ENCODE results near the gene TRDN.
"Not testable (repeated sequence)": the region's sequence is repeated elsewhere in the genome, so short reads cannot be mapped to it uniquely, and the experiment has no call there.

TRDN gene

DNA sequence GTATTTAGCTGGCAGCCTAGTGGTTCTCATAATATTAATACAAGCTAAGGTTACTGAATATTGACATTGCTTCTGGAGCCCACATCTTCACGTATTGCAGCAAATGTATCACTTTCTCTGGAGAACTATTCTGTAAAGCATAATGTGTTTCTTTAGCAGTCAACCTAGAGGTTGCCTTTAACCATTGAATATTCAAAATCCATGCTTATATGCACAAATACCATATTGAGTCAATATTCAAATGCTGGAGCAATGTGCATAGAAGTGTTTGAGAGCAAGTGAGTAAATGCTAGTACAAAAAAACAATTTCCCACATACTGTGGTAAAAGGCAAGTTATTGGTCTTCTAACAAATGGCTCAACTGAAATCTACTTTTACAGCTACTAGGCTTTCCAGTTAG lies 231.8 kb downstream of the TRDN start:
- DNase-seq (ENCODE audit: low spot score) = no peak

DNA sequence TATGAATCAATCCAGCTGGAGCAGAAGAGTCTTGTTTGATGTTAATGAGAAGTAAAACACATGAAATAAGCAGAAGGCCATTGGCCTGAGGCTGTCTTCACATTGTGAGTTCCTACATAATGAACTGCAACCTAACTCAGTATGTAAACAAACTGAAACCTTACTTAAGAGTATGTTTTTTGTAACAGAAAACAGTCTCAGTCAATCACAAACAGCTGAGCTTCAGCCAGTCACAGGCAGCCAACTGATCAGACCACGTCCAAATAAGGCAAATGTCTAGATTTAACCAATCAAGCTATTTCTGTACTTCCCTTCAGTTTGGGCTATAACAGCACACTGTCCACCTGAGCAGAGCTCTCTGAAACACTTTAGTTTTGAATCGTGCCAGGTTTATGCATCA lies 234.7 kb downstream of the TRDN start:
- DNase-seq (ENCODE audit: low spot score) = no peak

DNA sequence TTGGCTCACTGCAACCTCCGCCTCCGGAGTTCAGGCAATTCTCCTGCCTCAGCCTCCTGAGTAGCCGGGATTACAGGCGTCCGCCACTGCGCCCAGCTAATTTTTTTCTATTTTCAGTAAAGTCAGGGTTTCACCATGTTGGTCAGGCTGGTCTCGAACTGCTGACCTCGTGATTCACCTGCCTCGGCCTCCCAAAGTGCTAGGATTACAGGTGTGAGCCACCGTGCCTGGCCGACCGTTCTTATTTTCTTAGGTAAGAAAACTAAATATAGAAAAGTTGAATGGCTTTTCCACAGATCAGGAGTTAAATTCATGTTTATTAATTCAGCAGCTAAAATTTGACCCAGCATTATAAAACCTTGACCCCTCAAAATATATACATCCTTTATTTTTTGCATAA lies 238.7 kb downstream of the TRDN start:
- DNase-seq (ENCODE audit: low spot score) = no peak

DNA sequence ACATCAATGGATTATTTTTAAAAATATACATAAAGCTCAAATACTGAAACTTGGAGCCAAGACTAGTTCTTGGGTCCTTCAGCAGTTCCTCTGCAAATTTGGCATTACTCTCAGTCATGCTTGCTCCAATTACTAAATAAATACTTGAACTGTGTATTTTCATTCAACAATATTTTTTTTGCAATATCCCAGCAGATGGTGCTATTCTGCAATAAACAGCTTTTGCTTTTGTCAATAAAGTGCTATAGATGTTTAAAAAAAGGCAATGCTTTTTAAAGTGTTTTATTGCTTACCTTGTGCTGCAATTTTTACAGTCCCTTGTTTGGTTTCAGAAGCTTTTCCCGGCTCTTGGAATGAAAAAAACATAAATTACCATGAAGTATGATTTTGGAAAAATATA lies 243.4 kb downstream of the TRDN start:
- DNase-seq (ENCODE audit: low spot score) = no peak

DNA sequence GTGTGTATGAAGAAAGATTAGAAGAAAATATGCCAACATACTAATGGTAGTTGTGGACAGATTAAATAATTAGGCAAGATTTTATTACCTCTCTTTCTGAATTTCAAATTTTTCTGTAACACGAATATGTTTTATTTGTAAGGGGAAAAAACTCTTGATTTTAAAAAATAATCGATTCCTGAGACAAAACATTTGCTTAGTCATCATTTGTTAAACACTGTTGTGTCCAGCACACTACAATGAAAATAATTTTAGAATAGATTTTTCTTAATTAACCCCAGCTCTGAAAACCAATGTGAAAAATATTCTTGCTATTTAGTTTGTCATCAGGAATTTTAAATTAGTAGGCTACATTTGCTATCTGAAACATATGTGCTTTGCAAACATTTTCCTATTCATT lies 253.0 kb downstream of the TRDN start:
- no peak for DNase-seq (ENCODE audit: low spot score)

DNA sequence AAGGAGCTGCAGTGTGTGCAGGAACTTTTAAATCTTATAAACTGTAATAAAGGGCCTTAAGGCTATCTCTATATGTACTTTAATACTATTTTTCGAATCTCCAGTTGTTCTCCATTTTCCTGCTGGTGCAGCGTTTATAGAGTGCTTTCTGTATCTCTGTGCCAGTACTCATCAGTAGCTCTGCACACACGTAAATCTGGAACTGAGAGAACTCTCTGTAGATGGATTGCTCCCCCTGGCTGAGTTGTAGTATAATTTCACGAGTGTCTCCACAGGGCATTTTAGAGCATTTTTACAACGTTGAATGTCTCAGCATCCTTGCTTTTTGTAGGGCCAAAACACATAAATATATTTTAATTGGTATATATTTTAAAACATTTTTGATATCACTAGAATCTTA lies 256.5 kb downstream of the TRDN start:
- no peak for DNase-seq (ENCODE audit: low spot score)

DNA sequence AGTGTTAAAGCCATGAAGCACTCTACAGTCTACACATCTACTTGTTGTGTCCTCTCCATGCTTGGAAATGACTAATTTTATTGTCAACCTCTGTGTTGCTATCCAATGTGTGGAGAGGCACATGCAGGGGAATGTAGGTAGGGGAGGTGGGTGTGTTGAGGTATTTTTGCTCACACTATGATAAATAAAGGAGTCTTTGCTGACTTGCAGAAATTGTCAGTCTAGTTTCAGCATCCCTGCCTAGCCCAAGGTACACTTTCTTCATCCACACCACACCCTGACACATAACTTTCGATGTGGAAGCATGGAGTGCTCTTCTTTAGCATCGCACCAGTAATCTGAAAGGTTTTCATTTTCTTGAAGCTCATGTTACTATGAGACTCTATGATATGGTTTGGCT lies 264.0 kb downstream of the TRDN start:
- no peak for DNase-seq (ENCODE audit: low spot score)

DNA sequence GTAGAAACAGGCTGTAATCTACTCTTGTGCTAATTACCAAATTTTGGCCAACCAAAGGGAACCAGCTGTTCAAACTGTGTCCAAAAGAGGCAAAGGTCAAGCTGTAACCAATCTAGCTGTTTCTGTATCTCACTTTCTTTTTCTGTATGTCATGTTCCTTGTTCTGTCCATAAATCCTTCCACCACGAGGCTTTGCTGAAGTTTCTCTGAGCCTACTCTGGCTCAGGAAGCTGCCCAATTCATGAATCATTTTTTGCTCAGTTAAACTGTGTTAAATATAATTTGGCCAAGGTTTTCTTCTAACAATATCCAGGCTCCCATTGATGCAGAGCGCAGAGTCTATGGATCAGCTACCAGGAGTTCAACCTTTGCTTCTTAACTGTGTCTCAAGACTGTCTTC lies 272.8 kb downstream of the TRDN start:
- no peak for DNase-seq (ENCODE audit: low spot score)

DNA sequence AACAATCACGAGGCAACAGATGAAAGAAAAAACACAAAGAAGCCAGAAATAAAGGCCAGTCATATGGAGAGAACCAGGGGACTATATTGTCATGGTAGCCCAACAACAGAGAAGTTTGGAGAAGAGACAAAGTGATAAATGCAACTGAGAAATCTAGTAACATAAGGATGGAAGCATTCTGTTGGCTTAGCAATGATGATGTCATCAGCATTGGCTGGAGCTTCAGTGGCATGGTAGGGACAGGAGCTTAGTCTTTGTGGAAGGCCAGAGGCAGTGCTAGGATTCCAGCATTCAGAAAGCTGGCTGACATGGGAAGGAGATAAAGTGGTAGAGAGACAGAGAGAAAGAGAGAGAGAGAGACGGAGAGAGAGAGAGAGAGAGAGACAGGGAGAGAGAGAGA lies 276.4 kb downstream of the TRDN start:
- no peak for DNase-seq (ENCODE audit: low spot score)

DNA sequence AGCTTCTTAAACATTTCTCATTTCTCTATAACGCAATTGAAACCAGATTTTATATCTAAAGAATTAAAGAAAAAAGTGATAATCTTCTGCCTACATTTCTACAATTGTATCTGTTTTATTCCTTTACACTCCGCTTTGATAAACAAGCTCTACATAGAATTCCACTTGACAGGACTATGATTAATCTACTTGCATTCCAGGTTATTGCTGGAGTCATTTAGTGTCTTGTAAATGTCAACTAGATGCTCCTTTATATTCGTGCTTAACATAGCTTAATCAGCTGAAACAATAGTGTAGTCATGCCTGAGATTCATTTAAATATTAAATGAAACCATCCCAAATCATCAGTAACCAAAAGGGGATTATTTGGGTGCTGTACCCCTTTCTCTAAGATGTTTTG lies 284.0 kb downstream of the TRDN start:
- DNase-seq (ENCODE audit: low spot score) = no peak

DNA sequence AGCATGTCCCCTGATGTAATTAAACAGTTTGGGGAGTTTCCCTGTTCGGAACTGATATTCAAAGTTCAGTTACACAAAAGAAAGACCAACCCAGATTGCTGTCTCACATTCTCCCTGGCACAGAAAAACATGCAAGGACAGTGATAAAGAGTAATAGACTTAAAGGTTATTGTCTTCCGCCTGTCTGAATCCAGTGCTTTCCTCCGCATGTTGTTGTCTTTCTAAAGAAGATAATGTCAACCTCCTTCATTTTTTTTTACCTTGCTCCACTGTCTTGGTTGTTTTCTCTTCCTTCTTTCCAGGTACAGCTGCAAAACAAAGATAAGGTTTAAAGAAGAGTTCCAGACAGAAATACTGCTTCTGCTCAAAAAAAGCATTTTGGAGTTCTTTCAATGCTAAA lies 284.5 kb downstream of the TRDN start:
- DNase-seq (ENCODE audit: low spot score) = no peak

DNA sequence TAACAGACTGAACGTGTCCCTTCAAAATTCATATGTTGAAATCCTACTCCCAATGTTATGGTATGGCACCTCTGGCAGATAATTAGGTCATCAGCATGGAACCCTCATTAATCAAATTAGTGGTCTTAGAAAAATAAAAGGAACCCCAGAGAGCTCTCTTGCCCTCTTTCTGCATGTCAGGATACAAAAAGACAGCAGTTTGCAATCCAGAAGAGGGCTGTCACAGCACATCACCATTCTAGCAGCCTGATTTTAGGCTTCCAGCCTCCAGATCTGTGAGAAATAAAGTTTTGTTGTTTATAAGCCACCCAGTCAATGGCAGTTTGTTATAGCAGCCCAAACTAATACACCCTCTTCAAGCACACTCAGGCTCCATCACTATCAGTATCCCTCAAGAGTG lies 292.9 kb downstream of the TRDN start:
- DNase-seq (ENCODE audit: low spot score) = no peak

DNA sequence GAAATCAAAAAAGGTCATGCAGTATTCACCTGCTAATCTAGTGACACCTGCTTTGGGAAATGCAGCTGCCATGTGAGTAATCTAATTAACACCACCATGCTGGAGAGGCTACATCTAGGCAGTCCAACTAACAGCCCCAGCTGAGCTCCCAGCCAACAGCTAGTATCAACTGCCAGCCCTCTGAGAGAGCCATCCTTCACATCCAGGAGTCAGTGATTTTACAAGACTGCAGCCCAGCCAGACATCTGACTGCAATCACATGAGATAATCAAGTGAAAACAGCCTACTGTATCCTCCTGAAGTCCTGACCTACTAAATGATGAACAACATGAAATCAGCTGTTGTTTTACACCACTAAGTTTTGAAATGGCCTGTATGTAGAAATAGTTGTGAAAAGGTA lies 298.4 kb downstream of the TRDN start:
- no peak for DNase-seq (ENCODE audit: low spot score)

DNA sequence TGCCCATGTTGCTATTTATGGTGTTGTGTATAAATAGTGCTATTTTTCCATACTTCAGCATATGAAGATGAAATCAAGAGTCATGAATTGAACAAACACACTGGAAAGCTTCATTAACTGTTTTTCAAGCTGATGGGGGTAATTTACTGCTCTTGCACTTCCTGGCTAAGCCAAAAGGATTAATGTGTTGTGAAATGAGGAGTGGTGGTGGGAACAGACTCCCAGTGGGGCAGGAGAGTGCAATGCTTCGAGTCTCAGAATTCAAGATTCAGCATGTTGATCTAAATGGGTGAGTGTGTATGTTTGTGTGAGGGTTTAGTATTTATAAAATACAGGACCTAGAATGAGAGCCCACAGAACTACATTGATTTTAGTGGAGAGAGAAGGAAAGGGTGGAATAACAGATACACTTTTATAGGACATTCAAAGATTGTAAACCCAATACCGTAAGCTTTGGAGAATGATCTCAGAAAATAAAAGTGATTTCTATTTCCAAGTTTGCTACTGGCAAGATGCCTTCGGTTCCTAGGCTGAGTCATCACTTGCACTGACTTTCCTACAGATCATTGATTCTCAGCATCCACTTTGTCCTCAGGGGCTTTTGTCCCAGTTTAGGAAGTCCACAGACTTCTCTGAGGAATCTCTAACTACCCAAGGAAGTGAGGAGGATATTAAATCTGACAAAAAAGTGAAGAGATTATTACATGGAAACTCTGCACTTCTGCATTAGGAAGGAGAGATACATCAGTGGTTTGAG lies 303.6 kb downstream of the TRDN start:
- DNase-seq (ENCODE audit: low spot score) = no peak

DNA sequence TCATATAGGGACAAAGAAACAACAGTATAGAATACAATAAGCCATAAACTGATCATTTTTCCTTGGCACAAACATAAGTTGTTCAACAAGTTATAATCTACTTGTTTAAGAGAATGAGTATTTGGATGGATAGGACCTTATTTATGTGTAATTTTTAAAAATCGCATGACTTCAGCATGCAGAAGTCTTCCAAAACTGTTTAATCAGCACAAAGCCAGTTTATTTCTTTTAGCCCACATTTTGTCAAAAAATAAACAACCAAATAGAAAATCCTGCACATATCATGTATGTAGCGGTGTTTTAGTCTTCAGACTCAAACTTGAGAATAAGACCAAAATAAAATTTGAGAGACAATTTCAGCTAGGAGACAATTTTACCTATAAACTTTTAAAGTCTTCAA lies 304.7 kb downstream of the TRDN start:
- DNase-seq (ENCODE audit: low spot score) = no peak

DNA sequence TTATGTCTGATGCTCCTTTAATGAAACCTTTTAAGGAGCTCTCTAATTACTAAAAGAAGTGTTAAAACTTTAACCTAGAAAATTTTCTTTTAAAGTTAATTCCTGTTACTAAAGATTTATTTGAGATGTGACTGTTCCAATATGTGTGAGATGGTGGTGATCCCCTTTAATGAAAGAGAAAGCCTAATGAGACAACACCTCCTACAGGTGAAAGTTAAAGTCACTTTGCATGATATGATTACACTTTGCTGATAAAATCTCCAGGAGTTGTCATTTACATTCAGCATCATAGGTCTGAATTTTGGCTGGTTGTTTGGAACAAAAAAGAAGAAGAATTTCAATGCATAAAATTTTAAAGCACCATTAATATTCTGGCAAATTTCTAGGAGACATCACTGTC lies 307.4 kb downstream of the TRDN start:
- DNase-seq (ENCODE audit: low spot score) = no peak

DNA sequence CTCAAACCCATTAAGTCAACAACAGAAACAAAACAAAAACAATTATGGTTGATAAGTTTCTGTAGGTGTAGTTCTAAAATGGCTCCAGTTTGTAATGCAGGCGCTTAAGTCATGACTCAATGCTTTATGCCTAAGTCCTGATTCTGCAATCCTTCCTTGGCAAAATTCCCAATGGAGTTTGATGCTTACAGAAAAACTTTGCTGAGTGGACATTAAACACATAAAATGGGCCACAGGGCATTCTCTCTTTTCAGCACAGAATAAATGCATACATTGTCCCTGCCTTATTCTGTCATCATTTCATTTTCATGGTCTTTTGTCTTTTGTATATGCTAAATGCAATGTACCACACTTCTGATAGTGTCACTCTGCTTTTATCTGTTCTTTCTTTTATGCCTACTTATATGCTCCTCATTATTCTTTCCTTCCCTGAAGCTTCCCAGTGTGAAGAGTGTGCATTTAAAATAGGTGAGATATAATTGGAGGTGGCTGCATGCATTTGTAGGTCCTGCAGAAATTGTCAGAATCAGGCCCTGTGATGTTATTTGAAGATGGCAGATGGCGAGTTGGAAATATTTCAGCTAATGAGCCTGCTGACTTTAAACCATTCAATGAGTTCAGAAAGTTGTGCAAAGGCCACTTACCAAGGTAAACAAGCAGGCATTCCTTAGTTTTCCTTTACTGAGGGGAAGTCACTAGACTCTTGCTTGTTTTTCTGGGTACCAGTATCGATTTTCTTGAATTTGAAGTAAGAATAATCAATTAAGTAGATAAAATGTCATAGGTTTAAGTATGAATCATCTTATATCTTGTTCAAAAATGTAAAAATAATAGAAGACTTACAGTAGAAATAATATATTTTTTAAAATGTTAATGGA lies 313.1 kb downstream of the TRDN start:
- no peak for DNase-seq (ENCODE audit: low spot score)

DNA sequence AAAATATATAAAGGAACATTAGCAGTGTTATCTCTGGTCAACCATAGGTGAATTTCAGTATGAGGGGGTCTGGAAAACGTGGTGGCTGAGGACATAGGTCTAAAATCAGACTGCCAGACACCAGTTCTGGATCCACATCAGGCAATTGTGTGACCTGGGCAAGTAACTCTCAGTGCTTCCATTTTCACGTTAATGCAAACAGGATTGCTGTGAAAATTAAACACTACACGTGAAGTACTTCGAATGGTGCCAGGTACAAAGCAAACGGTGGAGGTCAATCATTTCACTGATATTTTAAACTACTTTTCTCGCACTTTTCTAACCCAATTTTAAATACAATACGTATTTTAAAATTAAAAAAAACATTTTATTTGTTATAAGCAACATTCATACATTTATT lies 315.7 kb downstream of the TRDN start:
- DNase-seq (ENCODE audit: low spot score) = no peak

DNA sequence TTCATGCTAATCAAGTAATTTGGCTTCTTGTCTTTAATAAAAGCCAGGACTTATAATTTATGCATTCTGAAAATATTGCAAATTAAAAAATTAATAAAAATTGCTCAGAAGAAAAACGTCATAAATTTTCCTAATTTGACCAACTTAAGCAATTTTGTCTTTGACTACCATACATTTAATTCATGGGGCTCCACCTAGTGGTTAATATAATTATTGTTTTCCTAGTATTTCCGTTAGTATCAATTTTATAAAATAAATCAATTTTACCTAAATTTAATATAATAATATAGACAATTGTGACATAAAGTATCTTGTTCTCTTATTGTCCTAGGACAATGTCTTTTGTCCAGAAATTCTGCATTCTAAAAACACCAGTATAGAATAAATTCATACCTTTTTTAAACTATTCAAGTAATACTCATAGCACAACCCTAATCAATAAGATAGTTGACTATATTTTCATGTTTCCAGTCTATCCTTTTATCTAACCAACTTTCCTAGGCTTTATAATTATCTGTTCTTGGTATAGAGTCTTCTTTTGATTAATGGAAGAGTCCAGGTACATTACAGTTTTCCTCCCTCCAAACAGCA lies 319.9 kb downstream of the TRDN start:
- no peak for DNase-seq (ENCODE audit: low spot score)

DNA sequence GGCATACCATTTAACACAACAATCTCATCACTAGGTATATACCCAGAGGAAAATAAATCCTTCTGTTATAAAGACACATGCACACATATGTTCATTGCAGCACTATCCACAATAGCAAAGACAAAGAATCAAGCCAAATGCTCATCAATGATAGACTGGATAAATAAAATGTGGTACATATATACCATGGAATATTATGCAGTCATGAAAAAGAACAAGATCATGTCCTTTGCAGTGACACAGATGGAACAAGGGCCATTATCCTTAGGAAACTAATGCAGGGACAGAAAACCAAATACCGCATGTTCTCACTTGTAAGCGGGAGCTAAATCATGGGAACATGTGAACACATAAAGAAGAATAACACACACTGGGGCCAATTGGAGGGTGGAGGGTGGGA lies 322.3 kb downstream of the TRDN start:
- not testable (repeated sequence) for DNase-seq (ENCODE audit: low spot score)

DNA sequence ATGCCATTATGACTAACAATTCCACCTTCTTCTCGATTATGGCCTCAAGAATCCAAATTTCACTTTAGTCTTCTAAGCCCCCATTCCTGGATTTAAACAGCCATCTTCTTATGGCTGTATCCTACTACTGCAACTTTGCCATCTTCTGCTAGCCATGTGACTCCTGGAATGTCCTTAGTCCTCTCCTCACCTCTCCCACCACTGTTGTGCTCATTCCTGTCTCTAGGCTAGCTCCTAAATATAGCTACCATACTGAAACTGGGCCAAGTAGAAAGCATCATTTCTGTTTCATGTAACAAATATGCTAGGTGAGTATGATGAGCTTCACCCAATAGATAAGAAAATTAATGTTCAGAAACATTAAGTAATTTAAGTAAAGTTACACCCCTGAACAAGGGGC lies 327.6 kb downstream of the TRDN start:
- no peak for DNase-seq (ENCODE audit: low spot score)

DNA sequence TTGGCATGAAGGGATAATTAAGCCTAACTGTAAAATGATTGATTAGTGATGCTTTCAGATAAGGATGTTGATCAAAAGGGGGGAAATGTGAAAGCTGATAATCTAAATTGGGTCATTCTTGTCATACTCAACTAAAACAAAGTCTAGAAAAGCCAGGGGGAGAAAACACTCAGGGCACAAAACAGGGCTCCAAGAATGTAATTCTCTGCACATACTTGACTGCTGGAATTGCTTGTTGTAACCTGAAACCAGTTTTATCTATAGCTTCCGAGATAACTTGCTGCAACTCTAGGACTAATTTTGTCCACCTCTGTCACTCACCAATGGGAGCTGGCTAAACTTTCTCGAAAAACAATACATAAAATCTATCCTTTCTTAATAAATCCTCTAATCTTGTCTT lies 330.4 kb downstream of the TRDN start:
- no peak for DNase-seq (ENCODE audit: low spot score)

DNA sequence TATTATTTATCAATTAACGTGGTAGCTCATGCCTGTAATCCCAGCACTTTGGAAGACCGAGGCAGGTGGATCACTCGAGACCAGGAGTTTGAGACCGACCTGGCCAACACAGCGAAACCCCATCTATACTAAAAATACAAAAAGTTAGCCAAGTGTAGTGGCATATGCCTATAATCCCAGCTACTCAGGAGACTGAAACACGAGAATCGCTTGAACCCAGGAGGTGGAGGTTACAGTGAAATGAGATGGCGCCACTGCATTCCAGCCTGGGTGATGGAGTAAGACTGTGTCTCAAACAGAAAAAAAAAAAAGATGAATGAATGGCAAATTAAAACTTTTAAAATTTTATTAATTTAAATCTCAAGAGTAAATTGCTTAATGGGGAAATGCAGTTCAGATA lies 341.1 kb downstream of the TRDN start:
- no peak for DNase-seq (ENCODE audit: low spot score)

Measured in HuH-7.5 (cell line).